A549 (cell line): ENCODE measurements around the gene ARHGAP12.

ENCODE experiments used
- BHLHE40 ChIP-seq: IDR thresholded peaks from 2 replicates; pipeline ENCODE4 v1.6.1; 2012; ENCODE audit warnings: low read depth, low read length, inconsistent platforms
- HDAC2 ChIP-seq: fragments of 200-600 bp; sonication (generic); IDR thresholded peaks from 2 replicates; pipeline ENCODE4 v1.6.1; 2016
- HOXA7 ChIP-seq: fragments of 250-450 bp; sonication (Bioruptor Pico); IDR thresholded peaks from 2 replicates; pipeline ENCODE4 v1.5.0; 2020; ENCODE audit warnings: mild to moderate bottlenecking, moderate library complexity
- JUN ChIP-seq, 2 experiments: fragments of >200 bp; sonication (Bioruptor Twin); formaldehyde crosslinking; IDR thresholded peaks; 2 replicates in 1 of 2; 3 replicates in 1 of 2; pipeline ENCODE4 v1.6.1; 2016 to 2017
- KDM1A ChIP-seq: fragments of 200-600 bp; sonication (generic); IDR thresholded peaks from 2 replicates; pipeline ENCODE4 v1.6.1; 2016; ENCODE audit warnings: low read depth, mild to moderate bottlenecking
- MAX ChIP-seq: IDR thresholded peaks from 2 replicates; pipeline ENCODE4 v1.6.1; 2012
- NR3C1 ChIP-seq: fragments of >200 bp; sonication (Bioruptor Twin); formaldehyde crosslinking; IDR thresholded peaks from 3 replicates; pipeline ENCODE4 v1.6.1; 2017
- POLR2A ChIP-seq: IDR thresholded peaks from 2 replicates; pipeline ENCODE4 v1.6.1; 2012; ENCODE audit warnings: mild to moderate bottlenecking, low read length
- RCOR1 ChIP-seq: fragments of 150-350 bp; IDR thresholded peaks from 2 replicates; pipeline ENCODE4 v1.6.1; 2014; ENCODE audit warnings: antibody characterized with exemption, low read length, low read depth
- TF ChIP-seq, protein P1 (sequence below): fragments of 200-600 bp; sonication (generic); IDR thresholded peaks from 2 replicates; pipeline ENCODE4 v1.6.1; 2016; ENCODE audit warnings: antibody characterized with exemption, mild to moderate bottlenecking, moderate library complexity
- TF ChIP-seq, protein P2 (sequence below): IDR thresholded peaks from 2 replicates; pipeline ENCODE4 v1.6.1; 2012
- TF ChIP-seq, protein P3 (sequence below): fragments of >200 bp; sonication (Bioruptor Twin); formaldehyde crosslinking; IDR thresholded peaks from 3 replicates; pipeline ENCODE4 v1.5.1; 2016

- TF ChIP-seq, protein P1, sequence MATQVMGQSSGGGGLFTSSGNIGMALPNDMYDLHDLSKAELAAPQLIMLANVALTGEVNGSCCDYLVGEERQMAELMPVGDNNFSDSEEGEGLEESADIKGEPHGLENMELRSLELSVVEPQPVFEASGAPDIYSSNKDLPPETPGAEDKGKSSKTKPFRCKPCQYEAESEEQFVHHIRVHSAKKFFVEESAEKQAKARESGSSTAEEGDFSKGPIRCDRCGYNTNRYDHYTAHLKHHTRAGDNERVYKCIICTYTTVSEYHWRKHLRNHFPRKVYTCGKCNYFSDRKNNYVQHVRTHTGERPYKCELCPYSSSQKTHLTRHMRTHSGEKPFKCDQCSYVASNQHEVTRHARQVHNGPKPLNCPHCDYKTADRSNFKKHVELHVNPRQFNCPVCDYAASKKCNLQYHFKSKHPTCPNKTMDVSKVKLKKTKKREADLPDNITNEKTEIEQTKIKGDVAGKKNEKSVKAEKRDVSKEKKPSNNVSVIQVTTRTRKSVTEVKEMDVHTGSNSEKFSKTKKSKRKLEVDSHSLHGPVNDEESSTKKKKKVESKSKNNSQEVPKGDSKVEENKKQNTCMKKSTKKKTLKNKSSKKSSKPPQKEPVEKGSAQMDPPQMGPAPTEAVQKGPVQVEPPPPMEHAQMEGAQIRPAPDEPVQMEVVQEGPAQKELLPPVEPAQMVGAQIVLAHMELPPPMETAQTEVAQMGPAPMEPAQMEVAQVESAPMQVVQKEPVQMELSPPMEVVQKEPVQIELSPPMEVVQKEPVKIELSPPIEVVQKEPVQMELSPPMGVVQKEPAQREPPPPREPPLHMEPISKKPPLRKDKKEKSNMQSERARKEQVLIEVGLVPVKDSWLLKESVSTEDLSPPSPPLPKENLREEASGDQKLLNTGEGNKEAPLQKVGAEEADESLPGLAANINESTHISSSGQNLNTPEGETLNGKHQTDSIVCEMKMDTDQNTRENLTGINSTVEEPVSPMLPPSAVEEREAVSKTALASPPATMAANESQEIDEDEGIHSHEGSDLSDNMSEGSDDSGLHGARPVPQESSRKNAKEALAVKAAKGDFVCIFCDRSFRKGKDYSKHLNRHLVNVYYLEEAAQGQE: no peak
- TF ChIP-seq BHLHE40 (no peak), RCOR1 (no peak), MAX (no peak), HDAC2 (no peak), NR3C1 (no peak), HOXA7 (CRISPR knock-in tag) (no peak), JUN (IDR thresholded peaks at IDR 0.05) (no peak; a peak in 1 of 5 replicates), POLR2A (no peak), KDM1A (no peak)
- TF ChIP-seq, protein P2, sequence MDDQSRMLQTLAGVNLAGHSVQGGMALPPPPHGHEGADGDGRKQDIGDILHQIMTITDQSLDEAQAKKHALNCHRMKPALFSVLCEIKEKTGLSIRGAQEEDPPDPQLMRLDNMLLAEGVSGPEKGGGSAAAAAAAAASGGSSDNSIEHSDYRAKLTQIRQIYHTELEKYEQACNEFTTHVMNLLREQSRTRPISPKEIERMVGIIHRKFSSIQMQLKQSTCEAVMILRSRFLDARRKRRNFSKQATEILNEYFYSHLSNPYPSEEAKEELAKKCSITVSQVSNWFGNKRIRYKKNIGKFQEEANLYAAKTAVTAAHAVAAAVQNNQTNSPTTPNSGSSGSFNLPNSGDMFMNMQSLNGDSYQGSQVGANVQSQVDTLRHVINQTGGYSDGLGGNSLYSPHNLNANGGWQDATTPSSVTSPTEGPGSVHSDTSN: no peak
- TF ChIP-seq, protein P3, sequence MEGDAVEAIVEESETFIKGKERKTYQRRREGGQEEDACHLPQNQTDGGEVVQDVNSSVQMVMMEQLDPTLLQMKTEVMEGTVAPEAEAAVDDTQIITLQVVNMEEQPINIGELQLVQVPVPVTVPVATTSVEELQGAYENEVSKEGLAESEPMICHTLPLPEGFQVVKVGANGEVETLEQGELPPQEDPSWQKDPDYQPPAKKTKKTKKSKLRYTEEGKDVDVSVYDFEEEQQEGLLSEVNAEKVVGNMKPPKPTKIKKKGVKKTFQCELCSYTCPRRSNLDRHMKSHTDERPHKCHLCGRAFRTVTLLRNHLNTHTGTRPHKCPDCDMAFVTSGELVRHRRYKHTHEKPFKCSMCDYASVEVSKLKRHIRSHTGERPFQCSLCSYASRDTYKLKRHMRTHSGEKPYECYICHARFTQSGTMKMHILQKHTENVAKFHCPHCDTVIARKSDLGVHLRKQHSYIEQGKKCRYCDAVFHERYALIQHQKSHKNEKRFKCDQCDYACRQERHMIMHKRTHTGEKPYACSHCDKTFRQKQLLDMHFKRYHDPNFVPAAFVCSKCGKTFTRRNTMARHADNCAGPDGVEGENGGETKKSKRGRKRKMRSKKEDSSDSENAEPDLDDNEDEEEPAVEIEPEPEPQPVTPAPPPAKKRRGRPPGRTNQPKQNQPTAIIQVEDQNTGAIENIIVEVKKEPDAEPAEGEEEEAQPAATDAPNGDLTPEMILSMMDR: no peak
Measured at GRCh38 chr10:31930023-31930751, 1.6 kb upstream of the ARHGAP12 start.
